ENCODE measurements around the gene CILP2. TPM values are rescaled to one million over a fixed set of nuclear protein-coding genes. Genes with fewer than 3 reads are reported as not detected.

CILP2 gene
- total RNA-seq, 1 donor from 2014 or later, result 0.12 TPM

GRCh38 chr19:19498255-19498991, 39.6 kb upstream of the CILP2 start:
- H3K4me1 ChIP-seq, result no peaks in the 10 kb centered on the region
- peaks cover 98% of the 10 kb centered on the region for H3K36me3 ChIP-seq
- H3K27ac ChIP-seq, result no peak overlapping the region
- TF ChIP-seq CTCF (IDR thresholded peaks at IDR 0.05), result no peak
- no peaks in the 10 kb centered on the region for H3K9me3 ChIP-seq
- DNase-seq, result no peak
- no peak for ATAC-seq
- intact Hi-C loops (cut with DNase I), result loop anchor here (10.0 kb wide), 1 partner anchor 134 kb away; no protein-coding TSS in a partner anchor
- H3K4me3 ChIP-seq, result no peak overlapping the region
- H3K27me3 ChIP-seq (ENCODE audit: low read depth), result no peaks in the 10 kb centered on the region

- ATAC-seq, result no peak
- no peaks in the 10 kb centered on the region for H3K9me3 ChIP-seq
- no peak for DNase-seq
- TF ChIP-seq CTCF (IDR thresholded peaks at IDR 0.05), result no peak
- no peaks in the 10 kb centered on the region for H3K27me3 ChIP-seq (ENCODE audit: low read depth)
- intact Hi-C loops (cut with DNase I), result loop anchor here (10.0 kb wide), 1 partner anchor 135 kb away; no protein-coding TSS in a partner anchor
- no peak overlapping the region for H3K4me3 ChIP-seq
- no peak overlapping the region for H3K27ac ChIP-seq
- no peaks in the 10 kb centered on the region for H3K4me1 ChIP-seq
- H3K36me3 ChIP-seq, result peaks cover 98% of the 10 kb centered on the region
These were observed 38.6 kb upstream of the CILP2 start for GRCh38 chr19:19499272-19499995.

GRCh38 chr19:19500975-19501644, 37.0 kb upstream of the CILP2 start:
- Histone ChIP-seq H3K27ac (no peak overlapping the region), H3K36me3 (peaks cover 100% of the 10 kb centered on the region), H3K9me3 (no peaks in the 10 kb centered on the region), H3K4me3 (no peak overlapping the region), H3K27me3 (ENCODE audit: low read depth) (no peaks in the 10 kb centered on the region), H3K4me1 (no peaks in the 10 kb centered on the region)
- intact Hi-C loops (cut with DNase I), result no loop called here
- DNase-seq (no peak), ATAC-seq (no peak)
- TF ChIP-seq CTCF (IDR thresholded peaks at IDR 0.05), result no peak

GRCh38 chr19:19501798-19502197, 36.3 kb upstream of the CILP2 start:
- H3K4me1 ChIP-seq, result no peaks in the 10 kb centered on the region
- TF ChIP-seq CTCF (IDR thresholded peaks at IDR 0.05), result no peak
- H3K27ac ChIP-seq, result no peak overlapping the region
- no peaks in the 10 kb centered on the region for H3K27me3 ChIP-seq (ENCODE audit: low read depth)
- H3K9me3 ChIP-seq, result no peaks in the 10 kb centered on the region
- DNase-seq (no peak), ATAC-seq (no peak)
- intact Hi-C loops (cut with DNase I), result no loop called here
- peaks cover 100% of the 10 kb centered on the region for H3K36me3 ChIP-seq
- H3K4me3 ChIP-seq, result no peak overlapping the region

- no peaks in the 10 kb centered on the region for H3K27me3 ChIP-seq (ENCODE audit: low read depth)
- intact Hi-C loops (cut with DNase I), result no loop called here
- DNase-seq (no peak), ATAC-seq (no peak)
- H3K9me3 ChIP-seq, result no peaks in the 10 kb centered on the region
- TF ChIP-seq CTCF (IDR thresholded peaks at IDR 0.05), result no peak
- peaks cover 99% of the 10 kb centered on the region for H3K36me3 ChIP-seq
- H3K4me1 ChIP-seq, result no peaks in the 10 kb centered on the region
- no peak overlapping the region for H3K27ac ChIP-seq
- no peak overlapping the region for H3K4me3 ChIP-seq
These were observed 35.8 kb upstream of the CILP2 start for GRCh38 chr19:19502281-19502680.

Data from lower lobe of right lung (tissue), 2 donors.